Karpas-422 (cell line): ENCODE data around the gene SKP1. TPM values are rescaled to one million over a fixed set of nuclear protein-coding genes. Genes with fewer than 3 reads are reported as not detected.
"Not testable (repeated sequence)": the region's sequence is repeated elsewhere in the genome, so short reads cannot be mapped to it uniquely, and the experiment has no call there.

ENCODE experiments used
- DNase-seq: peaks from one replicate; pipeline ENCODE4 v3.0.0-alpha.2; 2015
- H2AFZ ChIP-seq: fragments of 200-600 bp; sonication (generic); 2 replicates; pipeline ENCODE4 v1.6.1; 2014; ENCODE audit warnings: antibody characterized with exemption, low read length, mixed read lengths
- H3K27ac ChIP-seq: fragments of 200-600 bp; sonication (generic); 2 replicates; pipeline ENCODE4 v1.5.1; 2014; ENCODE audit warnings: mild to moderate bottlenecking, low read length, moderate library complexity
- H3K27me3 ChIP-seq: fragments of 200-600 bp; sonication (generic); 2 replicates; pipeline ENCODE4 v1.6.1; 2014; ENCODE audit warnings: low read length, mixed read lengths
- H3K36me3 ChIP-seq: fragments of 200-600 bp; sonication (generic); 2 replicates; pipeline ENCODE4 v1.6.1; 2014; ENCODE audit warnings: low read length, mixed read lengths; ENCODE audit not compliant: insufficient read depth
- H3K4me1 ChIP-seq: fragments of 200-600 bp; sonication (generic); 2 replicates; pipeline ENCODE4 v1.6.1; 2014; ENCODE audit warnings: mild to moderate bottlenecking, low read length, mixed read lengths
- H3K4me2 ChIP-seq: fragments of 200-600 bp; sonication (generic); 2 replicates; pipeline ENCODE4 v1.6.1; 2014; ENCODE audit warnings: low read length, low read depth, mild to moderate bottlenecking; ENCODE audit not compliant: poor library complexity, severe bottlenecking
- H3K4me3 ChIP-seq: fragments of 200-600 bp; sonication (generic); 2 replicates; pipeline ENCODE4 v1.5.1; 2014; ENCODE audit warnings: mild to moderate bottlenecking, antibody characterized with exemption, low read length, mixed read lengths
- H3K79me2 ChIP-seq: fragments of 200-600 bp; sonication (generic); 2 replicates; pipeline ENCODE4 v1.6.1; 2014; ENCODE audit warnings: mild to moderate bottlenecking, low read length, mixed read lengths
- H3K9ac ChIP-seq: fragments of 200-600 bp; sonication (generic); 2 replicates; pipeline ENCODE4 v1.6.0; 2014; ENCODE audit warnings: low read length
- H3K9me2 ChIP-seq: fragments of 200-600 bp; sonication (generic), shearing (Covaris generic); replicated peaks from 2 replicates; pipeline ENCODE4 v1.6.0; 2014; ENCODE audit warnings: mild to moderate bottlenecking, low read length, moderate library complexity; ENCODE audit not compliant: insufficient read depth
- H3K9me3 ChIP-seq: fragments of 300-700, 200-600 bp; sonication (generic); 2 replicates; pipeline ENCODE4 v1.6.1; 2014; ENCODE audit warnings: low read length, mixed read lengths
- H4K20me1 ChIP-seq: fragments of 200-600 bp; sonication (generic); 2 replicates; pipeline ENCODE4 v1.6.1; 2014; ENCODE audit warnings: mild to moderate bottlenecking, antibody characterized with exemption, low read length, low read depth; ENCODE audit not compliant: insufficient read depth
- total RNA-seq: library from RNA; depleted of rRNA; stranded (reverse); fragments of >200 nt; shearing (Covaris generic); gene quantifications from 2 replicates; pipeline ENCODE4 v1.2.3, GENCODE V29; 2014; ENCODE audit warnings: low replicate concordance

The SKP1 gene
- total RNA-seq, 1 experiment from 2014 or later: 210 TPM

GRCh38 chr5:134211263-134212031 lies 34.7 kb upstream of the SKP1 start:
- Histone ChIP-seq H4K20me1 (peaks cover 62% of the 10 kb centered on the region), H3K4me1 (peaks cover 13% of the 10 kb centered on the region), H3K36me3 (peaks cover 11% of the 10 kb centered on the region), H3K79me2 (peaks cover 100% of the 10 kb centered on the region)
- not testable (repeated sequence) for H3K9me3 ChIP-seq, DNase-seq, H2AFZ ChIP-seq, H3K4me3 ChIP-seq, H3K27me3 ChIP-seq, H3K27ac ChIP-seq, H3K9me2 ChIP-seq, H3K9ac ChIP-seq, H3K4me2 ChIP-seq

GRCh38 chr5:134209477-134210245 lies 32.9 kb upstream of the SKP1 start:
- H3K36me3 ChIP-seq: peaks cover 19% of the 10 kb centered on the region
- no peaks in the 10 kb centered on the region for H3K9me2 ChIP-seq
- DNase-seq: no peak
- no peak overlapping the region for H2AFZ ChIP-seq
- peaks cover 100% of the 10 kb centered on the region for H3K79me2 ChIP-seq
- no peak overlapping the region for H3K4me2 ChIP-seq
- no peak overlapping the region for H3K27ac ChIP-seq
- no peak overlapping the region for H3K4me3 ChIP-seq
- no peaks in the 10 kb centered on the region for H3K9me3 ChIP-seq
- no peaks in the 10 kb centered on the region for H3K27me3 ChIP-seq
- H4K20me1 ChIP-seq: peaks cover 72% of the 10 kb centered on the region
- peaks cover 13% of the 10 kb centered on the region for H3K4me1 ChIP-seq
- no peak overlapping the region for H3K9ac ChIP-seq

GRCh38 chr5:134207696-134208095 lies 30.9 kb upstream of the SKP1 start:
- Histone ChIP-seq H3K4me2 (no peak overlapping the region), H3K9ac (no peak overlapping the region), H3K27ac (no peak overlapping the region), H3K4me1 (peaks cover 8% of the 10 kb centered on the region), H3K4me3 (no peak overlapping the region), H3K9me2 (no peaks in the 10 kb centered on the region), H3K9me3 (no peaks in the 10 kb centered on the region), H3K79me2 (peaks cover 100% of the 10 kb centered on the region), H3K27me3 (no peaks in the 10 kb centered on the region), H2AFZ (no peak overlapping the region), H4K20me1 (peaks cover 75% of the 10 kb centered on the region), H3K36me3 (peaks cover 22% of the 10 kb centered on the region; the same call in 1 of the 2 replicates)
- no peak for DNase-seq

- H3K4me1 ChIP-seq: no peaks in the 10 kb centered on the region; the same call in 1 of the 2 replicates
These were observed 29.9 kb upstream of the SKP1 start for GRCh38 chr5:134206627-134207160.

GRCh38 chr5:134204575-134204974 lies 27.8 kb upstream of the SKP1 start:
- H3K27me3 ChIP-seq: no peaks in the 10 kb centered on the region
- H3K36me3 ChIP-seq: peaks cover 49% of the 10 kb centered on the region; the same call in 1 of the 2 replicates
- H4K20me1 ChIP-seq: peaks cover 59% of the 10 kb centered on the region

More at GRCh38 chr5:134206627-134207160, 29.9 kb upstream of the SKP1 start:
- Histone ChIP-seq H2AFZ (no peak overlapping the region), H3K9me2 (no peaks in the 10 kb centered on the region), H4K20me1 (peaks cover 66% of the 10 kb centered on the region), H3K27ac (no peak overlapping the region), H3K27me3 (no peaks in the 10 kb centered on the region), H3K9me3 (no peaks in the 10 kb centered on the region), H3K36me3 (peaks cover 28% of the 10 kb centered on the region; the same call in 1 of the 2 replicates), H3K9ac (no peak overlapping the region), H3K79me2 (peaks cover 100% of the 10 kb centered on the region), H3K4me2 (no peak overlapping the region), H3K4me3 (no peak overlapping the region)
- no peak for DNase-seq

GRCh38 chr5:134203630-134204029 lies 26.9 kb upstream of the SKP1 start:
- no peaks in the 10 kb centered on the region for H3K27me3 ChIP-seq
- H3K79me2 ChIP-seq: peaks cover 97% of the 10 kb centered on the region
- H3K4me1 ChIP-seq: no peaks in the 10 kb centered on the region
- peaks cover 56% of the 10 kb centered on the region; the same call in 1 of the 2 replicates for H3K36me3 ChIP-seq
- no peak overlapping the region for H2AFZ ChIP-seq
- no peak overlapping the region for H3K4me2 ChIP-seq
- H3K4me3 ChIP-seq: no peak overlapping the region
- H3K9ac ChIP-seq: no peak overlapping the region
- peaks cover 50% of the 10 kb centered on the region for H4K20me1 ChIP-seq
- H3K9me2 ChIP-seq: no peaks in the 10 kb centered on the region
- no peaks in the 10 kb centered on the region for H3K9me3 ChIP-seq
- no peak overlapping the region for H3K27ac ChIP-seq
- no peak for DNase-seq

More at GRCh38 chr5:134204575-134204974, 27.8 kb upstream of the SKP1 start:
- Histone ChIP-seq H3K27ac (no peak overlapping the region), H2AFZ (no peak overlapping the region), H3K4me3 (no peak overlapping the region), H3K9me3 (no peaks in the 10 kb centered on the region), H3K9me2 (no peaks in the 10 kb centered on the region), H3K4me2 (no peak overlapping the region), H3K79me2 (peaks cover 99% of the 10 kb centered on the region), H3K4me1 (no peaks in the 10 kb centered on the region), H3K9ac (no peak overlapping the region)
- no peak for DNase-seq

- Histone ChIP-seq H3K4me1 (no peaks in the 10 kb centered on the region), H3K9ac (no peak overlapping the region), H3K36me3 (peaks cover 49% of the 10 kb centered on the region), H3K4me2 (no peak overlapping the region), H2AFZ (no peak overlapping the region), H3K27me3 (no peaks in the 10 kb centered on the region), H3K9me2 (no peaks in the 10 kb centered on the region), H3K4me3 (no peak overlapping the region), H3K79me2 (peaks cover 20% of the 10 kb centered on the region), H3K27ac (no peak overlapping the region), H4K20me1 (peaks cover 12% of the 10 kb centered on the region), H3K9me3 (no peaks in the 10 kb centered on the region)
- DNase-seq: no peak
These were observed 18.9 kb upstream of the SKP1 start for GRCh38 chr5:134195666-134196065.

GRCh38 chr5:134189031-134189430 lies 12.3 kb upstream of the SKP1 start:
- H3K9me3 ChIP-seq: no peaks in the 10 kb centered on the region
- no peak overlapping the region for H3K4me3 ChIP-seq
- H3K4me1 ChIP-seq: no peaks in the 10 kb centered on the region
- no peak overlapping the region for H2AFZ ChIP-seq
- no peak overlapping the region for H3K9ac ChIP-seq
- no peak overlapping the region for H3K27ac ChIP-seq
- no peaks in the 10 kb centered on the region for H3K27me3 ChIP-seq
- no peak for DNase-seq
- H3K9me2 ChIP-seq: no peaks in the 10 kb centered on the region
- H3K79me2 ChIP-seq: no peaks in the 10 kb centered on the region
- H4K20me1 ChIP-seq: peaks cover 6% of the 10 kb centered on the region
- no peak overlapping the region for H3K4me2 ChIP-seq
- H3K36me3 ChIP-seq: peaks cover 3% of the 10 kb centered on the region; the same call in 1 of the 2 replicates
